Measurements from ENCODE around the gene SLC34A3. TPM values are rescaled to one million over a fixed set of nuclear protein-coding genes. Genes with fewer than 3 reads are reported as not detected.
"Not testable (repeated sequence)": the region's sequence is repeated elsewhere in the genome, so short reads cannot be mapped to it uniquely, and the experiment has no call there.

SLC34A3 gene
- polyA plus RNA-seq, 12 donors = 0.43 to 1.6 (median 1.0) TPM; not detected in 2

DNA sequence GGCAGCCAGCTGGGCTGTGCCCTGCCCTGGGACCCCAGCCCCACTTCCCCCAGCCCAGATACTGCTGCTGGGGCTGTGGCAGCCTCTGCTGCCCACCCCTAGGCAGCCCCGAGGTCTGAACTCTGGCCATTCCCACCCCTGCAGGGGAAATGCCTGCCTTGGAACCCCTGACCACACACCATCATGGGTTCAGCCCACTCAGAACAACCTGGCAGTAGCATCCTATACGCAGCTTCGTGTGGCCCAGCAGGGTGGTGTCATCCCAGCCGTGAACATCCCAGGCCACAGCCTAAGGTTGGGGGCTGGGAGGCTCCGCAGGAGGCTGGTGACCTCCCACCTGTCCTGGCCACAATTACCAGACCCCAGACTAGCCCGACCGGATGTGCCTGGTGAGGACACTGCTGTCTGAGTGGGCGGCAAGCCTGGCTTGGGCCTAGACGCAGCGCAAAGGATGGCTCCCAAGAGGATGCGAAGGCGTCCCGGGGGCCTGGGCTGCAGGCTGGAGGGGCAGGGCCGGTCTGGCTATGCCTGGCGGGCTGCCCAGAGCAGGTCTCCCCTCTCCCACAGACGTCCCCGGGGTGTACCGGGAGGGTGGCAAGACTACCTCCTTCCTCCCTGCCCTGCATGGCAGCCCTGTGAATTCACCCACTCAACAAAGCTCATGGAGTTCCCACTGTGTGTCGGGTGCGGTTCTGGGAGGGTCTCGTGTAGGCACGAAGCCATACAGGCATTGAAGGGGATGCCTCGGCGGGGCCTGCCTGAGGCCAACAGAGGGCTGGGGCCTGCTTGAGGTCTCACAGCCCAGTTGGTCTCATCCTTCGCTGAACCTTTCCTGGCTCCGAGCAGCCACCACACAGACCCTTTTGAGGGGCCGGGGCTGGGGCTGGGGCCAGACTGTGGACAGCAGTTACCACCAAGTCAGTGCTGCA is 1.5 kb upstream of the SLC34A3 start:
- DNase-seq = no peak

GRCh38 chr9:137229903-137230704 is 597 bp upstream of the SLC34A3 start:
- DNase-seq = no peak

DNA sequence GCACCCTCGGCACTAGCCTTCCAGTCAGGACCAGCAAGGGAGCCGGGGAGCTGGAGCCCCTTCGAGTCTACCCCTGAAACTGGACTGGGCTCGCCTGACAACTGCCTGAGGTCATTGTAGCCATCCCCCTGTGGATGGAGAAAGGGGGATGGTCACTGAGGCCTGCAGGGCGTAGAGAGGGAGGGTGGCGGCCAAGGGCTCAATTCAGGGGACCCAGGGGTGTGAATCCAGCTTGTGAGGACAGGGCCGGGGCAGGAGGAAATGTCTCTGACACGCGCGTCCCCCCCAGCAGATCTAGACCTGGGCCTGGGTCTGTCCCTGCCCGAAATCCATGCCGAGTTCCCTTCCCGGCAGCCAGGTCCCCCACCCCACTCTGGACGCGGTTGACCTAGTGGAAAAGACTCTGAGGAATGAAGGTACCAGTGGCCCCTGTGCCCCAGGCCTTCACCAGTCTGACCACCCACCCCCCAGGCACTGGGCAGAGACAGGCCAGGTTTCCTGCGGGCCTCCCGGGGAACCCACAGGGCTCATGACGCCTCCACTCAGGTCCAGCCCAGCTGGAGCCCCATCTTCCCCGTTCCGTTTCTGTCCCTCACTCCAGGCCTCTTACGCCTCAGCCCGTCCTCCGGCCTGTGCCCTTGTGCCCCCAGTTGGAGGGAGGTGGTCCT is 805 bp downstream of the SLC34A3 start:
- no peak for DNase-seq

GRCh38 chr9:137232101-137232500 is 1.4 kb downstream of the SLC34A3 start:
- DNase-seq = no peak

DNA sequence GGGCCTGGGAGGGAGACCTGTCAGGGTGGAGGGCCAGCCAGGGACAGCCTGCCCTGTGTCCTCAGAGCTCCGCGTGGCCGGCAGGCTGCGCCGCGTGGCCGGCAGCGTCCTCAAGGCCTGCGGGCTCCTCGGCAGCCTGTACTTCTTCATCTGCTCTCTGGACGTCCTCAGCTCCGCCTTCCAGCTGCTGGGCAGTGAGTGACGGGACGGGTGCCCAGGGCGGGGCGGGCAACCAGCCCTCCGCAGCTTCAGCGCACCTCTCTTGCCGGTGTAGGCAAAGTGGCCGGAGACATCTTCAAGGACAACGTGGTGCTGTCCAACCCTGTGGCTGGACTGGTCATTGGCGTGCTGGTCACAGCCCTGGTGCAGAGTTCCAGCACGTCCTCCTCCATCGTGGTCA is 1.8 kb downstream of the SLC34A3 start:
- DNase-seq = no peak

DNA sequence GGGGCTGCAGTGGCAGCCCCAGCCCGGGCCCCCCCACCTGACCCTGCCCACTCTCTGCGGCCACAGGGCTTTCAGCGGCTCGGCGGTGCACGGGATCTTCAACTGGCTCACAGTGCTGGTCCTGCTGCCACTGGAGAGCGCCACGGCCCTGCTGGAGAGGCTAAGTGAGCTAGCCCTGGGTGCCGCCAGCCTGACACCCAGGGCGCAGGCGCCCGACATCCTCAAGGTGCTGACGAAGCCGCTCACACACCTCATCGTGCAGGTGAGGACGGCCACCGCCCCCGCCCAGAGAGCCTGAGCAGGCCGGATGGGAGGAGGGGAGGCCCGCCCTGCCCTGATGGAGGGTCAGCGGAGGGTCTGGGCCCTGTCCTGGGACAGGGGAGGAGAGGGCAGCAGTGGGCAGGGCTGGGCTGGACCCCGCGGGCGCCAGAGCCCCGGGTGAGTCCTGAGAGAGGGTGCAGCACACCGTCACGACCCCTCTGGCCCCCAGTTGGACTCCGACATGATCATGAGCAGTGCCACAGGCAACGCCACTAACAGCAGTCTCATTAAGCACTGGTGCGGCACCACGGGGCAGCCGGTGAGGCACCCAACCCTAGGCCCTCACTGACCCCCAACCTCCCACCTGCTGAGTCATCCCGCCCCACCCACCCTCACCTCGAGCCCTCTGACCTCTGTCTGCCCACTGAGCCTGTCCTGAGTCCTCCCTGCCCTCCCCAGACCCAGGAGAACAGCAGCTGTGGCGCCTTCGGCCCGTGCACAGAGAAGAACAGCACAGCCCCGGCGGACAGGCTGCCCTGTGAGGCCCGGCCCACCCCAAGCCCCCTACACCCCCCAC is 2.7 kb downstream of the SLC34A3 start:
- DNase-seq = no peak

DNA sequence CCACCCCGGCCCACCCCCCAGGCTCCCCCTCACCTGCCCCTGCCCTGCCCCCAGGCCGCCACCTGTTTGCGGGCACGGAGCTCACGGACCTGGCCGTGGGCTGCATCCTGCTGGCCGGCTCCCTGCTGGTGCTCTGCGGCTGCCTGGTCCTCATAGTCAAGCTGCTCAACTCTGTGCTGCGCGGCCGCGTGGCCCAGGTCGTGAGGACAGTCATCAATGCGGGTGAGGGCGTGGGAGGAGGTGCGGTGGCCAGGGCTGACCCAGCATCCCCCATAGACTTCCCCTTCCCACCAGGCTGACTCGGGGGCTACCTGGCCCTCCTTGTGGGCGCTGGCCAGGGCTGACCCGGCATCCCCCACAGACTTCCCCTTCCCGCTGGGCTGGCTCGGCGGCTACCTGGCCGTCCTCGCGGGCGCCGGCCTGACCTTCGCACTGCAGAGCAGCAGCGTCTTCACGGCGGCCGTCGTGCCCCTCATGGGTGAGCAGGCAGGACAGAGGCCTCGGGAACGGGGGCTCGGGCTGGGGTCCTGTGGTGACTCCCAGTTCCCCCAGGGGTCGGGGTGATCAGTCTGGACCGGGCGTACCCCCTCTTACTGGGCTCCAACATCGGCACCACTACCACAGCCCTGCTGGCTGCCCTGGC is 3.5 kb downstream of the SLC34A3 start:
- no peak for DNase-seq

DNA sequence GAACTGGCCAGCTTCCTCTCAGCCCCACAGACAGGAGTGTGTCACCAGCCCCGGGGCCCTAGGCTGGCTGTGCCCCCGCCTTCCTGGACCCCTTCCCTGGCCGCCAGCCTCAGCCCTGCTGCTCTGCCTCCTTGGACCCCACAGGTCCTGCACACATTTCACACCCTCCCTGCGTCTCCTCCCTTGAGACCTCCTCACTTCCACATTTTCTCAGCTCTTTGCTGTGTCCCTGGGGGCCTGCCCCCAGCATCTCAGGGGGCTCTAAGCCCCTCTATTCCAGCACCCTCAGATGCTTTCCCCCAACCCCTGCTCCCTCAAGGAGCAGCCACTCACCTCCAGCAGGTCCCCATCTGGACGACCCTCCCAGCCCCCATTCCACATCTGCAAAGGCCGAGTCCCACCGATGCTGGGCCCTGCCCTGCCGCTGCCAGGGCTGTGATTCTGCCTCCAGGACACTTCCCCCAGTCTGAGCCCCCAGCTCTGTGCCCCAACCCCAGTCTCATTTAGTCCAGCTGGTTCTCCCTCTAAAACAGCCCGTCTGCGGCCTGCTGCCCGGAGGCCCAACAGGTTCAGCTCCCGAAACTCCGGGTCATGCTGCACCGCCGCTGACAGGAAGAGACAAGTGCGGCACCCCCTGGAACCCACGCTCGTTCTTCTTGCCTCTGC is 4.2 kb downstream of the SLC34A3 start:
- DNase-seq = no peak

DNA sequence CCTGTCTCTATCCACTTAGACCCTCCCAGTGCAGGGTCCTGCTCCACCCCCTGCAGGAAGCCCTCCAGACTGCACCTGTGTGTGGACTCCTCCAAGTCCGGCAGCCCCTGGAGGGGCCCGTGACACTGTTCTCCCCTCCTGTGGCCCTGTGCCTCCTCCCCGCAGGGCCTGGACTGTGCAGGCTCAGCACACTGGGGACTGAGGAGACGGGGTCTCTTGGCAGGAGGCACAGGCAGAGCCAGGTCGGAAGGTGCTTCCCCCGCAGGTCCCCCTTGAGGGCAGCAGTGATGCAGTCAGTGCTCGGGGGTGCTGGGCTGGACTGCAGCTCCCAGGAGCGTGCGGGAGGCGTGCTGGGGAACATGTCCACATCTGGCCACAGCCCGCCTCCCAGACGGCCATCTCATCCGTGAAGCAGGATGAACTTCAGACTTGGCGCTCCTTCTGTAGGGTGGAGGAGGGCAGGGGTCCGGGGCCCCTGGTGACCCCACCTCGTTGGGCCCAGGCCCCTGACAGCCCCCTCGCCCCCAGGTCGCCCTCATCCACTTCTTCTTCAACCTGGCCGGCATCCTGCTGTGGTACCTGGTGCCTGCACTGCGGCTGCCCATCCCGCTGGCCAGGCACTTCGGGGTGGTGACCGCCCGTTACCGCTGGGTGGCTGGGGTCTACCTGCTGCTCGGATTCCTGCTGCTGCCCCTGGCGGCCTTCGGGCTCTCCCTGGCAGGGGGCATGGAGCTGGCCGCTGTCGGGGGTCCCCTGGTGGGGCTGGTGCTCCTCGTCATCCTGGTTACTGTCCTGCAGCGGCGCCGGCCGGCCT is 4.9 kb downstream of the SLC34A3 start:
- DNase-seq = no peak

- DNase-seq = peak; percentile 72
Observed at GRCh38 chr9:137236238-137236935, 5.7 kb downstream of the SLC34A3 start.

- DNase-seq = no peak
Observed at GRCh38 chr9:137236936-137237421, 6.3 kb downstream of the SLC34A3 start.

DNA sequence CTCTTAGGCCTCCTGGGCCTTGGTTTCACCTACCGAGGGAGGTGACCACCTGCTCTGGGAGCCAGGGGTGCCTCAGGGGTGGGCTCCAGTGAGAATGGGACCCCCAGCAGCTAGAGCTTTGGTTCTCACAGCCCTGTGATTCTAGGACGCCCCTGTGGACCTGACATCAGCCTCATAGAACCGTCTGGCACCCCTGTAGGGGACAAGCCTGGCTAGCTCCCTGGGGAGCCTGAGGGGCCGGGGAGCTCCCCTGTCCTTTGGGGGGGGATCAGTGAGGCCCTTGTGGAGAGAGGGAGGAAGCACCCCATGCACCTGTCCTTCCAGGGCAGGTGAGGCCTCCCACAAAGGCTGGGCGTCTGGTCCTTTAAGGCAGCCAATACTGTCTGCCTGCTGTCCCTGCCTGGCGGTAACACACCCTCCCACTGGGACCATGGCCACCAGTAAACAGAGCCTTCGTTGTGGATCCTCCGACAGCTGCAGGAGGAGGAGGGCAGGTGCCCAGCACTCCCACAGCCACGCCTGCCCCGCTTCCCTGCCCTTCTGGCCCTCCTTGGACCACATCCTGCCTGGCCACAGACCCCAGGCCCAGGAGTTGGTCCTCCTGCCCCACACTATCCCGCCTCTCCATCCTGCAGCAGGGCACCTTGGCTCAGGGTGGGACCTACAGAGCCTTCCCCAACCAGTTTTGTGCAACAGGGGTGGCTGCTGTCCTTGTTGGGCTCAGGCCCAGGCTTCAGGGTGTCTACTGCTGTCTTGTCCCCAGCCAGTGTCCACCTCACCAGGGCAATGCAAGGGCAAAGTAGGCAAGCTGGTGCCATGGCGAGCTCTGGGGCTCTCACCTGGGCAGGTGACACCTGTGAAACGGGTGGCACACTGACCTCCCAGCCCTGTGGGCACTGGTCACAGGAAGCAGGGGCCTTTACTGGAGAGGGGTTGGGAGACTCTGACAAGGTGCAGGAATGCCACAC is 7.3 kb downstream of the SLC34A3 start:
- no peak for DNase-seq

DNA sequence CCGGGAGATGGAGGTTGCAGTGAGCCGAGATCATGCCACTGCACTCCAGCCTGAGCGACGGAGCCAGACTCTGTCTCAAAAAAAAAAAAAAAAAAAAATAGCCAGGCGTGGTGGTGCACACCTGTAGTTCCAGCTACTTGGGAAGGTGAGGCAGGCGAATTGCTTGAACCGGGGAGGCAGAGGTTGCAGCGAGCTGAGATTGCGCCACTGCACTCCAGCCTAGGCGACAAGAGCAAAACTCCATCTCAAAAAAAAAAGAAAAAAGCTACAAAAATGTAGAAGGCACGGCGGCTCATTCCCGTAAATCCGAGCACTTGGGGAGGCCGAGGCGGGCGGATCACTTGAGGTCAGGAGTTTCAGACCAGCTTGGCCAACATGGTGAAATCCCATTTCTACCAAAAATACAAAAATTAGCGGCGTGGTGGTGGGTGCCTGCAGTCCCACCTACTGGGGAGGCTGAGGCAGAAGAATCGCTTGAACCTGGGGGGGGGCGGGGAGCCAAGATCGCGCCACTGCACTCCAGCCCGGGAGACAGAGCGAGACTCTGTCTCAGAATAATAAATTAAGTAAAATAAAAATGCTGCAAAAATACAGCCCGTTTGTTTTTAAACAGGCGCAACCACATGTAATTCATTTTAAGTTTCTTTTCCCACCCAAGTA is 9.0 kb downstream of the SLC34A3 start:
- DNase-seq = not testable (repeated sequence)

- DNase-seq = peak; percentile 75
Observed at GRCh38 chr9:137240318-137240840, 9.7 kb downstream of the SLC34A3 start.

GRCh38 chr9:137240841-137241489 is 10.3 kb downstream of the SLC34A3 start, which contains the start of gene TUBB4B:
Gene TUBB4B, plus strand, starts transcription at chr9:137241287. Its CDS starts 74 bp downstream, at chr9:137241361.
- peak; percentile 100 for DNase-seq
